GM12878 (cell line): ENCODE data around the gene BRWD1. TPM values are rescaled to one million over a fixed set of nuclear protein-coding genes. Genes with fewer than 3 reads are reported as not detected.

ENCODE experiments used
- ATAC-seq: fragments of 200-7000 bp; cut with Tn5 transposase; 3 replicates; pipeline ENCODE4 v1.9.1; 2020; ENCODE audit warnings: mild to moderate bottlenecking, moderate library complexity
- BruUV-seq: library from RNA; stranded (reverse); fragments of 400-500 nt; replicated peaks from 2 replicates; lab custom pipeline; 2021; lab: Mats Ljungman, UMichigan
- CTCF ChIA-PET: fragments of 300-600 bp; sonication (Branson Sonifier 250); formaldehyde crosslinking; extraction: SDS; loops from one replicate; lab custom pipeline; 2021; ENCODE audit warnings: inconsistent platforms; lab: Yijun Ruan, JAX
- POLR2A ChIA-PET: fragments of 350-600 bp; formaldehyde crosslinking; extraction: SDS; loops from one replicate; lab custom pipeline; 2021; ENCODE audit warnings: inconsistent platforms; lab: Charles Lee
- RAD21 ChIA-PET: fragments of 300-600 bp; sonication (Branson Sonifier 250); formaldehyde crosslinking; loops from one replicate; lab custom pipeline; 2023; ENCODE audit warnings: antibody characterized with exemption; ENCODE audit not compliant: unreplicated experiment; lab: Charles Lee
- SMC1A ChIA-PET: fragments of 300-600 bp; sonication (Branson Sonifier 250); formaldehyde crosslinking; loops from one replicate; lab custom pipeline; 2023; ENCODE audit not compliant: unreplicated experiment, uncharacterized antibody; lab: Charles Lee
- DNase-seq: peaks from one replicate; pipeline ENCODE4 v3.0.0-alpha.2; 2011; ENCODE audit warnings: low read depth, low spot score
- FAIRE-seq: peaks from 3 replicates; lab custom pipeline; 2011; peaks lifted over from hg19 to GRCh38; lab: Jason Lieb, UNC
- H2AFZ ChIP-seq: 2 replicates; pipeline ENCODE4 v1.6.0; 2011; ENCODE audit warnings: low read depth, low read length, control low read depth; ENCODE audit not compliant: control insufficient read depth
- H3K27ac ChIP-seq: 2 replicates; pipeline ENCODE4 v1.5.1; 2011; ENCODE audit warnings: control low read depth; ENCODE audit not compliant: control insufficient read depth, insufficient read depth
- H3K27me3 ChIP-seq, 2 experiments: replicated peaks in 1 of 2; 2 replicates each; pipeline versions ENCODE4 v1.6.0 to v1.6.1; 2011; ENCODE audit warnings: low read length in 1 of 2; ENCODE audit not compliant: control insufficient read depth in 2 of 2, insufficient read depth in 2 of 2
- H3K36me3 ChIP-seq, 2 experiments: 2 replicates each; pipeline ENCODE4 v1.5.1; 2011; ENCODE audit warnings: low read length in 1 of 2; ENCODE audit not compliant: control insufficient read depth in 2 of 2, insufficient read depth in 2 of 2
- H3K4me1 ChIP-seq: 2 replicates; pipeline ENCODE4 v1.6.1; 2011; ENCODE audit warnings: mild to moderate bottlenecking, low read length, moderate library complexity, mixed read lengths; ENCODE audit not compliant: control insufficient read depth, insufficient read depth
- H3K4me2 ChIP-seq: 2 replicates; pipeline ENCODE4 v1.6.0; 2011; ENCODE audit warnings: control low read depth; ENCODE audit not compliant: control insufficient read depth, insufficient read depth
- H3K4me3 ChIP-seq: fragments of 200-600 bp; sonication (generic); 2 replicates; pipeline ENCODE4 v1.5.1; 2016
- H3K79me2 ChIP-seq: 2 replicates; pipeline ENCODE4 v1.6.0; 2011; ENCODE audit warnings: low read length; ENCODE audit not compliant: control insufficient read depth, insufficient read depth
- H3K9ac ChIP-seq: 2 replicates; pipeline ENCODE4 v1.8.0; 2011; ENCODE audit warnings: low read length, control low read depth, mixed read lengths; ENCODE audit not compliant: control insufficient read depth, insufficient read depth
- H3K9me3 ChIP-seq: replicated peaks from 3 replicates; pipeline ENCODE4 v1.5.1; 2011; ENCODE audit warnings: mild to moderate bottlenecking, low read length; ENCODE audit not compliant: control insufficient read depth, insufficient read depth
- H4K20me1 ChIP-seq: 2 replicates; pipeline ENCODE4 v1.6.0; 2011; ENCODE audit not compliant: control insufficient read depth, insufficient read depth
- BCL11A ChIP-seq: IDR thresholded peaks from 2 replicates; pipeline ENCODE4 v1.6.1; 2011; ENCODE audit warnings: low read depth, low read length
- ETV6 ChIP-seq, 2 experiments: fragments of 450-650 bp in 1 of 2; IDR thresholded peaks in 1 of 2; conservative IDR thresholded peaks in 1 of 2; 2 replicates each; pipeline ENCODE4 v1.6.1; 2014; ENCODE audit warnings: antibody characterized with exemption in 1 of 2, borderline replicate concordance in 1 of 2, low read depth in 1 of 2, mild to moderate bottlenecking in 1 of 2, moderate library complexity in 1 of 2
- HCFC1 ChIP-seq: fragments of 150-350 bp; IDR thresholded peaks from 2 replicates; pipeline ENCODE4 v1.6.1; 2014; ENCODE audit warnings: low read length
- NFYB ChIP-seq: IDR thresholded peaks from 2 replicates; pipeline ENCODE4 v1.6.1; 2011; ENCODE audit warnings: low read depth, mild to moderate bottlenecking, low read length, improper control_type of control experiment, moderate library complexity; ENCODE audit not compliant: insufficient read depth
- PKNOX1 ChIP-seq: fragments of 450-650 bp; IDR thresholded peaks from 2 replicates; pipeline ENCODE4 v1.6.1; 2016; ENCODE audit warnings: mild to moderate bottlenecking
- POLR2A ChIP-seq: IDR thresholded peaks from 2 replicates; pipeline ENCODE4 v1.6.1; 2011; ENCODE audit warnings: low read depth, mild to moderate bottlenecking, low read length
- SMC3 ChIP-seq: IDR thresholded peaks from 2 replicates; pipeline ENCODE4 v1.6.1; 2011; ENCODE audit warnings: low read length, improper control_type of control experiment, borderline replicate concordance
- SPI1 ChIP-seq: IDR thresholded peaks from 2 replicates; pipeline ENCODE4 v1.6.1; 2011; ENCODE audit warnings: low read depth, mild to moderate bottlenecking, low read length, moderate library complexity, borderline replicate concordance; ENCODE audit not compliant: insufficient read depth
- ZBTB11 ChIP-seq: fragments of 450-650 bp; formaldehyde crosslinking; IDR thresholded peaks from 2 replicates; pipeline ENCODE4 v1.5.0; 2022; ENCODE audit warnings: mild to moderate bottlenecking, missing genetic modification characterization
- ZZZ3 ChIP-seq: IDR thresholded peaks from 2 replicates; pipeline ENCODE4 v1.6.1; 2011; ENCODE audit warnings: low read depth; ENCODE audit not compliant: control insufficient read depth, insufficient read length
- WGBS: methylation state at CpG from one replicate; pipeline ENCODE4 v1.1.6; 2016; ENCODE audit warnings: low lambda C conversion rate; ENCODE audit not compliant: insufficient replicate concordance, insufficient coverage; ENCODE audit errors: missing lambda C conversion rate; 5-methylcytosine and 5-hydroxymethylcytosine counted together
- in situ Hi-C: fragments of 300-500 bp; cut with MboI; formaldehyde crosslinking; loops from 9 replicates; pipeline ENCODE4 v1.14.3; 2018; ENCODE audit warnings: mixed read lengths
- intact Hi-C: fragments of 100-400 bp; cut with micrococcal nuclease; formaldehyde crosslinking; loops from one replicate; pipeline ENCODE4 v1.14.2; 2022; ENCODE audit not compliant: unreplicated experiment
- polyA plus RNA-seq, 11 experiments: library from polyadenylated mRNA; depleted of rRNA in 4 of 11; unstranded in 6 of 11; stranded (reverse) in 5 of 11; fragments of >200 nt; fragmentation: Nextera tagmentation in 4 of 11; fragmentation: Illumina TruSeq in 1 of 11; extraction: Ambion mirVana in 4 of 11; extraction: Trizol in 1 of 11; gene quantifications; 1 replicate in 1 of 11; 2 replicates in 10 of 11; pipeline versions ENCODE4 v1.2.1 to v1.2.3, GENCODE V29; 2011 to 2016; ENCODE audit warnings: inconsistent platforms in 2 of 11, missing spikeins in 2 of 11, low read depth in 1 of 11
- total RNA-seq, 4 experiments: library from RNA; depleted of rRNA in 3 of 4; stranded (reverse); fragments of >200 nt in 3 of 4; fragmentation: Illumina TruSeq in 1 of 4; extraction: Trizol in 1 of 4; gene quantifications; 2 replicates each; pipeline versions ENCODE4 v1.2.1 to v1.2.3, GENCODE V29; 2013 to 2021

Gene BRWD1
- total and polyA plus RNA-seq, 10 of the 15 experiments (the other 5 are each of a cell fraction or from before 2014, with no cell fraction given): 3.1 to 19.0 (median 13.5) TPM

GRCh38 chr21:39281207-39281606, 32.2 kb downstream of the BRWD1 start:
- POLR2A ChIA-PET: no interaction called here
- H3K27me3 ChIP-seq: no peaks in the 10 kb centered on the region
- TF ChIP-seq BCL11A (no peak), ZZZ3 (no peak), POLR2A (no peak), SMC3 (no peak), HCFC1 (no peak), PKNOX1 (no peak), SPI1 (no peak), ZBTB11 (CRISPR knock-in tag) (no peak), NFYB (no peak), ETV6 (conservative IDR thresholded peaks at IDR 0.05 in 1 of 2, IDR thresholded peaks at IDR 0.05 in 1 of 2; ENCODE audit: borderline replicate concordance in 1 of 2, low read depth in 1 of 2) (no peak)
- RAD21 ChIA-PET: no interaction called here
- 96% methylated on average over 8 of the region's 8 CpGs for WGBS
- no peaks in the 10 kb centered on the region for H4K20me1 ChIP-seq
- H3K4me1 ChIP-seq: no peaks in the 10 kb centered on the region
- no peak for DNase-seq
- peaks cover 0 to 2% of the 10 kb centered on the region in 2 experiments; a peak in 1 of 4 replicates for H3K36me3 ChIP-seq
- CTCF ChIA-PET: interaction anchor here (1.4 kb wide), 1 partner anchor 67 kb away, joined by 3 read pairs; no protein-coding TSS in a partner anchor
- H3K4me3 ChIP-seq: no peak overlapping the region
- no peak overlapping the region for H3K27ac ChIP-seq
- in situ Hi-C loops: no loop called here
- H3K4me2 ChIP-seq: no peak overlapping the region
- no peak for FAIRE-seq
- SMC1A ChIA-PET: no interaction called here
- no peak overlapping the region for H2AFZ ChIP-seq
- no TSS peak for BruUV-seq
- no peaks in the 10 kb centered on the region for H3K79me2 ChIP-seq
- intact Hi-C loops: no loop called here
- no peak overlapping the region for H3K9ac ChIP-seq
- no peak for ATAC-seq
- no peaks in the 10 kb centered on the region for H3K9me3 ChIP-seq
